ENCODE measurements around the gene GALNT18. TPM values are rescaled to one million over a fixed set of nuclear protein-coding genes. Genes with fewer than 3 reads are reported as not detected.

GALNT18 gene
- total and polyA plus RNA-seq, 7 experiments from 2014 or later: 0.15 to 1.7 (median 0.20) TPM; not detected in 4

GRCh38 chr11:11587122-11587521, 34.7 kb downstream of the GALNT18 start:
- CTCF ChIA-PET: no interaction called here

DNA sequence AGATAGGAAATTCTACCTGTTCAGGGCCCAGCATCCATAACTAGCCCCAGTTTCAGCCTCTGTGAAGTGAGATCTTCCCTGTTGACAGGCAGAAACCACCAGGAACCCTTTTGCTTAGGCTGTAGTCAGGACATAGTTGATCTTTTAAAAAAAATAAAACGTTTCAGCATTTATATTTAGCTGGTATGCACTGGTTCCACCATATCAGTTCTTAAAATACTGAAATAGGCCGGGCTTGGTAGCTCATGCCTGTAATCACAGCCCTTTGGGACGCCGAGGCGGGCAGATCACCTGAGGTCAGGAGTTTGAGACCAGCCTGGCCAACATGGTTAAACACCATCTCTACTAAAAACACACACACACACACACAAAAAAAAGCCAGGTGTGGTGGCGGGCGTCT, 35.3 kb downstream of the GALNT18 start:
- peaks cover 0 to 3% (median 0%) of the 10 kb centered on the region in 11 donors for H3K9me3 Mint-ChIP-seq
- no peak overlapping the region for H3K27ac Mint-ChIP-seq
- H3K4me1 ChIP-seq (ENCODE audit: control insufficient read depth in 2 of 2, insufficient read depth in 2 of 2, low read length in 2 of 2): no peaks in the 10 kb centered on the region
- H3K27ac ChIP-seq (ENCODE audit: low read depth, low read length): no peak overlapping the region
- peaks cover 0 to 11% (median 6%) of the 10 kb centered on the region in 5 donors for H3K27me3 Mint-ChIP-seq
- no peaks in the 10 kb centered on the region for H3K4me1 Mint-ChIP-seq
- POLR2A ChIA-PET: no interaction called here
- CTCF ChIA-PET: no interaction called here
- no peak overlapping the region for H3K4me3 ChIP-seq (ENCODE audit: low read length)
- H3K36me3 ChIP-seq (ENCODE audit: control insufficient read depth in 2 of 3, insufficient read depth in 3 of 3, low read length in 3 of 3): no peaks in the 10 kb centered on the region
- no peak overlapping the region for H3K4me3 Mint-ChIP-seq
- intact Hi-C loops (cut with micrococcal nuclease): no loop called here
- H3K9me3 ChIP-seq (ENCODE audit: control insufficient read depth in 2 of 3, low read length in 3 of 3): no peaks in the 10 kb centered on the region
- no peaks in the 10 kb centered on the region for H3K27me3 ChIP-seq (ENCODE audit: control insufficient read depth in 2 of 2, insufficient read depth in 2 of 2, low read length in 2 of 2)
- no peak for DNase-seq
- ATAC-seq: no peak
- no peaks in the 10 kb centered on the region for H3K36me3 Mint-ChIP-seq

More at GRCh38 chr11:11587122-11587521, 34.7 kb downstream of the GALNT18 start:
- no peak overlapping the region for H3K27ac Mint-ChIP-seq
- no peaks in the 10 kb centered on the region for H3K4me1 Mint-ChIP-seq
- intact Hi-C loops (cut with micrococcal nuclease): no loop called here
- Histone ChIP-seq H3K36me3 (ENCODE audit: control insufficient read depth in 2 of 3, insufficient read depth in 3 of 3, low read length in 3 of 3) (no peaks in the 10 kb centered on the region), H3K27me3 (ENCODE audit: control insufficient read depth in 2 of 2, insufficient read depth in 2 of 2, low read length in 2 of 2) (no peaks in the 10 kb centered on the region), H3K4me1 (ENCODE audit: control insufficient read depth in 2 of 2, insufficient read depth in 2 of 2, low read length in 2 of 2) (no peaks in the 10 kb centered on the region), H3K27ac (ENCODE audit: low read depth, low read length) (no peak overlapping the region), H3K9me3 (ENCODE audit: control insufficient read depth in 2 of 3, low read length in 3 of 3) (no peaks in the 10 kb centered on the region), H3K4me3 (ENCODE audit: low read length) (no peak overlapping the region)
- no peak overlapping the region for H3K4me3 Mint-ChIP-seq
- ATAC-seq (no peak), DNase-seq (no peak)
- peaks cover 0 to 5% (median 3%) of the 10 kb centered on the region in 5 donors for H3K27me3 Mint-ChIP-seq
- H3K36me3 Mint-ChIP-seq: no peaks in the 10 kb centered on the region
- POLR2A ChIA-PET: no interaction called here
- peaks cover 0 to 3% (median 0%) of the 10 kb centered on the region in 11 donors for H3K9me3 Mint-ChIP-seq

- ChIA-PET POLR2A (no interaction called here), CTCF (no interaction called here)
- DNase-seq (no peak), ATAC-seq (no peak)
- no peak overlapping the region for H3K4me3 Mint-ChIP-seq
- H3K36me3 Mint-ChIP-seq: no peaks in the 10 kb centered on the region
- Histone ChIP-seq H3K4me3 (ENCODE audit: low read length) (no peak overlapping the region), H3K9me3 (ENCODE audit: control insufficient read depth in 2 of 3, low read length in 3 of 3) (no peaks in the 10 kb centered on the region), H3K36me3 (ENCODE audit: control insufficient read depth in 2 of 3, insufficient read depth in 3 of 3, low read length in 3 of 3) (no peaks in the 10 kb centered on the region), H3K27me3 (ENCODE audit: control insufficient read depth in 2 of 2, insufficient read depth in 2 of 2, low read length in 2 of 2) (no peaks in the 10 kb centered on the region), H3K27ac (ENCODE audit: low read depth, low read length) (no peak overlapping the region), H3K4me1 (ENCODE audit: control insufficient read depth in 2 of 2, insufficient read depth in 2 of 2, low read length in 2 of 2) (no peaks in the 10 kb centered on the region)
- peaks cover 3 to 11% (median 8%) of the 10 kb centered on the region in 5 donors for H3K27me3 Mint-ChIP-seq
- no peak overlapping the region for H3K27ac Mint-ChIP-seq
- intact Hi-C loops (cut with micrococcal nuclease): no loop called here
- H3K9me3 Mint-ChIP-seq: peaks cover 0 to 3% (median 0%) of the 10 kb centered on the region in 11 donors
- H3K4me1 Mint-ChIP-seq: no peaks in the 10 kb centered on the region
Measured at GRCh38 chr11:11584937-11585336, 36.9 kb downstream of the GALNT18 start.

DNA sequence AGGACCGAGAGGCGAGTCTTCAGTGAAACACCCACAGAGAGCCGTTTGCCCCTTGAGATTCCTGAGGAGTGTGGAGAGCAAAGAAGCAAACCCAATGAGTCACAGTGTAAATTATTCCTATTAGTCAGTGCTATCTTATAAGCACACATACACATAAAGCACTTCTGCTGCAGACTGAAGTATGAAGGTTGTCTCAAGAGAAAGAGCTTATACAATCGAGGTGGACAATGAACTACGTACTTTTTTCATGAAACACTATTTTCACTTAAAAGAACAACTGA, 37.3 kb downstream of the GALNT18 start:
- ATAC-seq (no peak), DNase-seq (no peak)
- Mint-ChIP-seq H3K27me3 (peaks cover 3 to 11% (median 8%) of the 10 kb centered on the region in 5 donors), H3K9me3 (peaks cover 0 to 3% (median 0%) of the 10 kb centered on the region in 11 donors), H3K4me1 (no peaks in the 10 kb centered on the region), H3K36me3 (no peaks in the 10 kb centered on the region), H3K4me3 (no peak overlapping the region), H3K27ac (no peak overlapping the region)
- no peaks in the 10 kb centered on the region for H3K4me1 ChIP-seq (ENCODE audit: control insufficient read depth in 2 of 2, insufficient read depth in 2 of 2, low read length in 2 of 2)
- no peaks in the 10 kb centered on the region for H3K27me3 ChIP-seq (ENCODE audit: control insufficient read depth in 2 of 2, insufficient read depth in 2 of 2, low read length in 2 of 2)
- H3K27ac ChIP-seq (ENCODE audit: low read depth, low read length): no peak overlapping the region
- H3K4me3 ChIP-seq (ENCODE audit: low read length): no peak overlapping the region
- no peaks in the 10 kb centered on the region for H3K36me3 ChIP-seq (ENCODE audit: control insufficient read depth in 2 of 3, insufficient read depth in 3 of 3, low read length in 3 of 3)
- H3K9me3 ChIP-seq (ENCODE audit: control insufficient read depth in 2 of 3, low read length in 3 of 3): no peaks in the 10 kb centered on the region
- CTCF ChIA-PET: no interaction called here
- intact Hi-C loops (cut with micrococcal nuclease): no loop called here
- POLR2A ChIA-PET: no interaction called here

GRCh38 chr11:11583801-11584529, 37.8 kb downstream of the GALNT18 start:
- no peaks in the 10 kb centered on the region for H3K36me3 Mint-ChIP-seq
- Histone ChIP-seq H3K4me1 (ENCODE audit: control insufficient read depth in 2 of 2, insufficient read depth in 2 of 2, low read length in 2 of 2) (no peaks in the 10 kb centered on the region), H3K9me3 (ENCODE audit: control insufficient read depth in 2 of 3, low read length in 3 of 3) (no peaks in the 10 kb centered on the region), H3K27me3 (ENCODE audit: control insufficient read depth in 2 of 2, insufficient read depth in 2 of 2, low read length in 2 of 2) (no peaks in the 10 kb centered on the region), H3K4me3 (ENCODE audit: low read length) (no peak overlapping the region), H3K27ac (ENCODE audit: low read depth, low read length) (no peak overlapping the region), H3K36me3 (ENCODE audit: control insufficient read depth in 2 of 3, insufficient read depth in 3 of 3, low read length in 3 of 3) (no peaks in the 10 kb centered on the region)
- H3K4me3 Mint-ChIP-seq: no peak overlapping the region
- H3K27ac Mint-ChIP-seq: no peak overlapping the region
- no peaks in the 10 kb centered on the region for H3K4me1 Mint-ChIP-seq
- intact Hi-C loops (cut with micrococcal nuclease): no loop called here
- DNase-seq: no peak
- ChIA-PET CTCF (no interaction called here), POLR2A (no interaction called here)
- no peak for ATAC-seq
- peaks cover 0 to 3% (median 0%) of the 10 kb centered on the region in 11 donors for H3K9me3 Mint-ChIP-seq
- H3K27me3 Mint-ChIP-seq: peaks cover 3 to 11% (median 8%) of the 10 kb centered on the region in 5 donors

- DNase-seq (no peak), ATAC-seq (no peak)
- H3K4me1 Mint-ChIP-seq: peaks cover 0 to 5% (median 0%) of the 10 kb centered on the region in 7 donors
- no peak overlapping the region for H3K4me3 ChIP-seq (ENCODE audit: low read length)
- no peaks in the 10 kb centered on the region for H3K36me3 ChIP-seq (ENCODE audit: control insufficient read depth in 2 of 3, insufficient read depth in 3 of 3, low read length in 3 of 3)
- H3K27me3 ChIP-seq (ENCODE audit: control insufficient read depth in 2 of 2, insufficient read depth in 2 of 2, low read length in 2 of 2): no peaks in the 10 kb centered on the region
- CTCF ChIA-PET: no interaction called here
- no peak overlapping the region for H3K4me3 Mint-ChIP-seq
- H3K27me3 Mint-ChIP-seq: peaks cover 3 to 18% (median 11%) of the 10 kb centered on the region in 5 donors
- no peak overlapping the region for H3K27ac ChIP-seq (ENCODE audit: low read depth, low read length)
- no peaks in the 10 kb centered on the region for H3K36me3 Mint-ChIP-seq
- no peaks in the 10 kb centered on the region for H3K9me3 ChIP-seq (ENCODE audit: control insufficient read depth in 2 of 3, low read length in 3 of 3)
- POLR2A ChIA-PET: no interaction called here
- H3K4me1 ChIP-seq (ENCODE audit: control insufficient read depth in 2 of 2, insufficient read depth in 2 of 2, low read length in 2 of 2): no peaks in the 10 kb centered on the region
- intact Hi-C loops (cut with micrococcal nuclease): no loop called here
- H3K27ac Mint-ChIP-seq: no peak overlapping the region
- no peaks in the 10 kb centered on the region for H3K9me3 Mint-ChIP-seq
Measured at GRCh38 chr11:11582011-11582701, 39.6 kb downstream of the GALNT18 start.

DNA sequence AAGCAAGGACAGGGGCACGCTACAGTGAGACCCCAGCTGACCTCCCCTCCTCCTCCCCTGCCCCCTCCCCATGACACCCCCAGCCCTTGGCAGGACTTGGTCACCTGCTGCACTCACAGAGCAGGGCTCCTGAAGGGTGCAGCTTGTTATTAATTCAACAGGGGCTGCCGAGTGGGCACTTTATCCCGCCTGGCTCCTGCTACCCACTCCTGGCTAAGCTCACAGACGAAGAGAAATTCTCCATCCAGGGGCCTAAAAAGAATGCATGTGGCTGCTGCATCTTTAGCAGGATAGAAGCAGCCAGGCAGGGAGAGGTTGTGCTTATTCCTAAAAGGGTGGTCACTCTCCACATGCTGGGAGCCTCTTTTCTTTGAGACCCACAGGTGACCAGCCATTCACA, 40.3 kb downstream of the GALNT18 start:
- H3K9me3 Mint-ChIP-seq: no peaks in the 10 kb centered on the region
- ATAC-seq (no peak), DNase-seq (no peak)
- no peaks in the 10 kb centered on the region for H3K36me3 ChIP-seq (ENCODE audit: control insufficient read depth in 2 of 3, insufficient read depth in 3 of 3, low read length in 3 of 3)
- no peaks in the 10 kb centered on the region for H3K27me3 ChIP-seq (ENCODE audit: control insufficient read depth in 2 of 2, insufficient read depth in 2 of 2, low read length in 2 of 2)
- H3K27me3 Mint-ChIP-seq: peaks cover 3 to 18% (median 11%) of the 10 kb centered on the region in 5 donors
- ChIA-PET CTCF (no interaction called here), POLR2A (no interaction called here)
- no peak overlapping the region for H3K27ac ChIP-seq (ENCODE audit: low read depth, low read length)
- no peaks in the 10 kb centered on the region for H3K9me3 ChIP-seq (ENCODE audit: control insufficient read depth in 2 of 3, low read length in 3 of 3)
- peaks cover 0 to 10% (median 0%) of the 10 kb centered on the region in 7 donors for H3K4me1 Mint-ChIP-seq
- H3K36me3 Mint-ChIP-seq: no peaks in the 10 kb centered on the region
- no peak overlapping the region for H3K4me3 Mint-ChIP-seq
- no peak overlapping the region for H3K4me3 ChIP-seq (ENCODE audit: low read length)
- no peaks in the 10 kb centered on the region for H3K4me1 ChIP-seq (ENCODE audit: control insufficient read depth in 2 of 2, insufficient read depth in 2 of 2, low read length in 2 of 2)
- intact Hi-C loops (cut with micrococcal nuclease): no loop called here
- H3K27ac Mint-ChIP-seq: no peak overlapping the region

All from naive thymus-derived CD4-positive, alpha-beta T cell (primary cell).